NOMO-1 treated with dmso at 0.1 percent for 144 hours (cell line): ENCODE measurements around the gene OCIAD2.
"Not testable (repeated sequence)": the region's sequence is repeated elsewhere in the genome, so short reads cannot be mapped to it uniquely, and the experiment has no call there.

Experiments used
- DNase-seq: peaks from one replicate; lab custom pipeline; 2025; ENCODE audit not compliant: unreplicated experiment; lab: John Stamatoyannopoulos, UW

The OCIAD2 gene

GRCh38 chr4:48854982-48855381 is 51.6 kb downstream of the OCIAD2 start:
- no peak for DNase-seq

GRCh38 chr4:48854395-48854683 is 52.2 kb downstream of the OCIAD2 start:
- no peak for DNase-seq

GRCh38 chr4:48853604-48854394 is 52.8 kb downstream of the OCIAD2 start:
- no peak for DNase-seq

GRCh38 chr4:48851651-48852050 is 54.9 kb downstream of the OCIAD2 start:
- DNase-seq: no peak

- not testable (repeated sequence) for DNase-seq
Measured at GRCh38 chr4:48848799-48849198, 57.8 kb downstream of the OCIAD2 start.

- no peak for DNase-seq
Measured at GRCh38 chr4:48844843-48845242, 61.7 kb downstream of the OCIAD2 start.

- no peak for DNase-seq
Measured at GRCh38 chr4:48841045-48841827, 65.3 kb downstream of the OCIAD2 start.

- DNase-seq: no peak
Measured at GRCh38 chr4:48836658-48837057, 69.9 kb downstream of the OCIAD2 start.
